Keratinocyte (primary cell): Measurements from ENCODE around the gene NAV3. TPM values are rescaled to one million over a fixed set of nuclear protein-coding genes. Genes with fewer than 3 reads are reported as not detected.

ENCODE experiments used
- DNase-seq: peaks from one replicate; pipeline ENCODE4 v3.0.0-alpha.2; 2011; ENCODE audit warnings: low read depth, missing footprints, low spot score
- FAIRE-seq: peaks from 2 replicates; lab custom pipeline; 2011; peaks lifted over from hg19 to GRCh38; lab: Jason Lieb, UNC
- H2AFZ ChIP-seq: 2 replicates; pipeline ENCODE4 v1.6.0; 2012; ENCODE audit warnings: low read length, control low read depth, inconsistent platforms; ENCODE audit not compliant: control insufficient read depth
- H3K27ac ChIP-seq: 2 replicates; pipeline ENCODE4 v1.5.1; 2011; ENCODE audit warnings: low read length; ENCODE audit not compliant: control insufficient read depth, insufficient read depth
- H3K27me3 ChIP-seq: 3 replicates; pipeline ENCODE4 v1.6.0; 2011; ENCODE audit warnings: low read length; ENCODE audit not compliant: control insufficient read depth, insufficient read depth; ENCODE audit errors: extremely low read depth
- H3K36me3 ChIP-seq, 2 experiments: 2 replicates in 1 of 2; 3 replicates in 1 of 2; pipeline ENCODE4 v1.5.1; 2011; ENCODE audit warnings: low read length in 2 of 2, mild to moderate bottlenecking in 1 of 2; ENCODE audit not compliant: control insufficient read depth in 2 of 2, insufficient read depth in 2 of 2; ENCODE audit errors: extremely low read depth in 1 of 2
- H3K4me1 ChIP-seq: 3 replicates; pipeline ENCODE4 v1.5.1; 2011; ENCODE audit warnings: low read length; ENCODE audit not compliant: control insufficient read depth, insufficient read depth; ENCODE audit errors: extremely low read depth
- H3K4me2 ChIP-seq: 3 replicates; pipeline ENCODE4 v1.6.0; 2011; ENCODE audit warnings: low read depth, low read length; ENCODE audit not compliant: control insufficient read depth, insufficient read depth; ENCODE audit errors: extremely low read depth
- H3K4me3 ChIP-seq, 3 experiments: fragments of 200-600 bp in 1 of 3; sonication (generic) in 1 of 3; 2 replicates in 2 of 3; 3 replicates in 1 of 3; pipeline ENCODE4 v1.5.1; 2011 to 2016; ENCODE audit warnings: low read length in 3 of 3, mild to moderate bottlenecking in 3 of 3, control low read depth in 2 of 3, inconsistent platforms in 1 of 3, low read depth in 1 of 3, mixed read lengths in 1 of 3, mixed run types in 1 of 3, moderate library complexity in 1 of 3; ENCODE audit not compliant: control insufficient read depth in 2 of 3, insufficient read depth in 2 of 3; ENCODE audit errors: extremely low read depth in 1 of 3
- H3K79me2 ChIP-seq: 2 replicates; pipeline ENCODE4 v1.6.0; 2012; ENCODE audit warnings: low read length; ENCODE audit not compliant: control insufficient read depth, insufficient read depth
- H3K9ac ChIP-seq: 3 replicates; pipeline ENCODE4 v1.6.0; 2011; ENCODE audit warnings: low read length; ENCODE audit not compliant: control insufficient read depth, insufficient read depth; ENCODE audit errors: extremely low read depth
- H3K9me1 ChIP-seq: 3 replicates; pipeline ENCODE4 v1.6.0; 2011; ENCODE audit warnings: low read length; ENCODE audit not compliant: control insufficient read depth, insufficient read depth; ENCODE audit errors: extremely low read depth
- H3K9me3 ChIP-seq: 2 replicates; pipeline ENCODE4 v1.5.1; 2012; ENCODE audit warnings: low read depth, low read length; ENCODE audit not compliant: control insufficient read depth
- H4K20me1 ChIP-seq: 3 replicates; pipeline ENCODE4 v1.6.0; 2011; ENCODE audit warnings: low read length; ENCODE audit not compliant: control insufficient read depth, insufficient read depth; ENCODE audit errors: extremely low read depth
- CTCF ChIP-seq, 3 experiments: IDR thresholded peaks in 1 of 3; conservative IDR thresholded peaks in 1 of 3; optimal IDR thresholded peaks in 1 of 3; 2 replicates in 2 of 3; 3 replicates in 1 of 3; pipeline versions ENCODE3 to v1.5.1; 2011; ENCODE audit warnings: low read length in 3 of 3, mild to moderate bottlenecking in 3 of 3, moderate library complexity in 2 of 3, control low read depth in 1 of 3, inconsistent platforms in 1 of 3; ENCODE audit not compliant: insufficient read depth in 2 of 3; ENCODE audit errors: extremely low read depth in 1 of 3
- EZH2 ChIP-seq: IDR thresholded peaks from one replicate; pipeline ENCODE4 v1.6.1; 2012; ENCODE audit warnings: inconsistent platforms, mild to moderate bottlenecking, low read length, moderate library complexity
- dilution Hi-C: fragments of 300-500 bp; cut with MboI; formaldehyde crosslinking; loops from one replicate; pipeline ENCODE4 v1.7.0; 2020; ENCODE audit warnings: low sequenced_read_pairs; ENCODE audit not compliant: extremely low pct_ligation_motif_present
- polyA plus RNA-seq, 5 experiments: library from polyadenylated mRNA; depleted of rRNA in 3 of 5; stranded (reverse) in 3 of 5; stranded (forward) in 1 of 5; unstranded in 1 of 5; fragments of >200 nt; gene quantifications; 1 replicate in 1 of 5; 2 replicates in 3 of 5; 3 replicates in 1 of 5; pipeline versions ENCODE4 v1.2.1 to v1.2.3, GENCODE V29; 2011 to 2012; ENCODE audit warnings: missing spikeins in 2 of 5, low read depth in 1 of 5, low replicate concordance in 1 of 5

NAV3 gene
- polyA plus RNA-seq, 1 donor (not counting 4 experiments of a cell fraction or from before 2014, with no cell fraction given) = 22.6 TPM

- no peak for FAIRE-seq
- no peak overlapping the region for H3K27ac ChIP-seq
- no peak overlapping the region for H3K9ac ChIP-seq
- dilution Hi-C loops = no loop called here
- no peaks in the 10 kb centered on the region for H3K27me3 ChIP-seq
- peaks cover 0 to 9% of the 10 kb centered on the region in 2 experiments for H3K36me3 ChIP-seq
- no peak overlapping the region for H2AFZ ChIP-seq
- H3K4me2 ChIP-seq = no peak overlapping the region
- no peak for TF ChIP-seq EZH2
- no peak for TF ChIP-seq CTCF (optimal IDR thresholded peaks at IDR 0.05 in 1 of 3, IDR thresholded peaks at IDR 0.05 in 1 of 3, conservative IDR thresholded peaks at IDR 0.05 in 1 of 3; ENCODE audit: extremely low read depth in 1 of 3, insufficient read depth in 2 of 3, low read length in 3 of 3)
- no peaks in the 10 kb centered on the region for H3K4me1 ChIP-seq
- no peaks in the 10 kb centered on the region for H3K9me3 ChIP-seq
- H4K20me1 ChIP-seq = no peaks in the 10 kb centered on the region
- DNase-seq = no peak
- no peak overlapping the region for H3K4me3 ChIP-seq
- H3K9me1 ChIP-seq = no peaks in the 10 kb centered on the region
- no peaks in the 10 kb centered on the region for H3K79me2 ChIP-seq
These were observed 379.3 kb downstream of the NAV3 start for GRCh38 chr12:78209846-78210505.

- H3K27me3 ChIP-seq = no peaks in the 10 kb centered on the region
- no peak overlapping the region for H3K4me2 ChIP-seq
- DNase-seq (no peak), FAIRE-seq (no peak)
- no peaks in the 10 kb centered on the region for H3K79me2 ChIP-seq
- peaks cover 0 to 9% of the 10 kb centered on the region in 2 experiments for H3K36me3 ChIP-seq
- TF ChIP-seq EZH2 (no peak), CTCF (optimal IDR thresholded peaks at IDR 0.05 in 1 of 3, IDR thresholded peaks at IDR 0.05 in 1 of 3, conservative IDR thresholded peaks at IDR 0.05 in 1 of 3; ENCODE audit: extremely low read depth in 1 of 3, insufficient read depth in 2 of 3, low read length in 3 of 3) (no peak)
- H3K4me3 ChIP-seq = no peak overlapping the region
- no peaks in the 10 kb centered on the region for H3K9me1 ChIP-seq
- no peak overlapping the region for H3K27ac ChIP-seq
- no peaks in the 10 kb centered on the region for H3K9me3 ChIP-seq
- no peaks in the 10 kb centered on the region for H4K20me1 ChIP-seq
- no peaks in the 10 kb centered on the region for H3K4me1 ChIP-seq
- dilution Hi-C loops = no loop called here
- no peak overlapping the region for H2AFZ ChIP-seq
- H3K9ac ChIP-seq = no peak overlapping the region
These were observed 379.8 kb downstream of the NAV3 start for GRCh38 chr12:78210506-78210860.
